HUES48 (cell line): Measurements from ENCODE around the gene CBY1.

Experiments used
- H3K27ac ChIP-seq: one replicate; pipeline ENCODE4 v1.7.0; 2013; ENCODE audit warnings: low read depth, low read length, inconsistent platforms
- H3K27me3 ChIP-seq: 2 replicates; pipeline ENCODE4 v1.6.1; 2013; ENCODE audit warnings: mild to moderate bottlenecking, low read length; ENCODE audit not compliant: control insufficient read depth, insufficient read depth
- H3K36me3 ChIP-seq: 2 replicates; pipeline ENCODE4 v1.6.1; 2013; ENCODE audit warnings: low read length; ENCODE audit not compliant: control insufficient read depth, insufficient read depth
- H3K4me1 ChIP-seq: 2 replicates; pipeline ENCODE4 v1.6.1; 2013; ENCODE audit warnings: mild to moderate bottlenecking, low read length; ENCODE audit not compliant: control insufficient read depth, insufficient read depth
- H3K4me3 ChIP-seq: 2 replicates; pipeline ENCODE4 v1.5.1; 2013; ENCODE audit warnings: mild to moderate bottlenecking, low read depth, low read length
- H3K9ac ChIP-seq: 2 replicates; pipeline ENCODE4 v1.6.1; 2013; ENCODE audit warnings: mild to moderate bottlenecking, low read depth, low read length, moderate library complexity
- H3K9me3 ChIP-seq: 2 replicates; pipeline ENCODE4 v1.6.1; 2013; ENCODE audit warnings: low read length; ENCODE audit not compliant: control insufficient read depth, insufficient read depth

The CBY1 gene

GRCh38 chr22:38649841-38650522, 6.5 kb upstream of the CBY1 start:
- no peak overlapping the region for H3K27ac ChIP-seq
- H3K4me1 ChIP-seq: no peaks in the 10 kb centered on the region
- no peaks in the 10 kb centered on the region; the same call in 1 of the 2 replicates for H3K36me3 ChIP-seq
- no peaks in the 10 kb centered on the region for H3K9me3 ChIP-seq
- H3K4me3 ChIP-seq: no peak overlapping the region
- H3K9ac ChIP-seq: no peak overlapping the region
- no peaks in the 10 kb centered on the region for H3K27me3 ChIP-seq

- Histone ChIP-seq H3K9me3 (no peaks in the 10 kb centered on the region), H3K27ac (no peak overlapping the region), H3K27me3 (no peaks in the 10 kb centered on the region), H3K4me3 (no peak overlapping the region), H3K36me3 (no peaks in the 10 kb centered on the region; the same call in 1 of the 2 replicates), H3K4me1 (0 out of 2 replicates have a peak, but pooled peaks cover 5% of the 10 kb centered on the region), H3K9ac (no peak overlapping the region)
Measured at GRCh38 chr22:38652859-38653258, 3.6 kb upstream of the CBY1 start.

- Histone ChIP-seq H3K4me1 (0 out of 2 replicates have a peak, but pooled peaks cover 5% of the 10 kb centered on the region), H3K27ac (no peak overlapping the region), H3K36me3 (no peaks in the 10 kb centered on the region; the same call in 1 of the 2 replicates), H3K27me3 (no peaks in the 10 kb centered on the region), H3K4me3 (no peak overlapping the region), H3K9me3 (no peaks in the 10 kb centered on the region), H3K9ac (no peak overlapping the region)
Measured at GRCh38 chr22:38653741-38654140, 2.7 kb upstream of the CBY1 start.

- Histone ChIP-seq H3K4me1 (0 out of 2 replicates have a peak, but pooled peaks cover 5% of the 10 kb centered on the region), H3K27ac (peak overlapping the region; percentile 96), H3K27me3 (no peaks in the 10 kb centered on the region)
Measured at GRCh38 chr22:38655519-38656255, 751 bp upstream of the CBY1 start.

GRCh38 chr22:38657045-38657909, 839 bp downstream of the CBY1 start:
- Histone ChIP-seq H3K9me3 (no peaks in the 10 kb centered on the region), H3K27ac (peak overlapping the region; percentile 96), H3K36me3 (no peaks in the 10 kb centered on the region), H3K4me1 (0 out of 2 replicates have a peak, but pooled peaks cover 5% of the 10 kb centered on the region), H3K27me3 (no peaks in the 10 kb centered on the region), H3K4me3 (peak overlapping the region; percentile 78), H3K9ac (peak overlapping the region; percentile 97; the same call in 1 of the 2 replicates)

More at GRCh38 chr22:38655519-38656255, 751 bp upstream of the CBY1 start:
- no peaks in the 10 kb centered on the region for H3K36me3 ChIP-seq
- peak overlapping the region; percentile 97 for H3K9ac ChIP-seq
- peak overlapping the region; percentile 78 for H3K4me3 ChIP-seq
- H3K9me3 ChIP-seq: no peaks in the 10 kb centered on the region

- H3K9ac ChIP-seq: no peak overlapping the region
- H3K27me3 ChIP-seq: no peaks in the 10 kb centered on the region
- H3K9me3 ChIP-seq: no peaks in the 10 kb centered on the region
- no peak overlapping the region for H3K27ac ChIP-seq
- H3K4me1 ChIP-seq: no peaks in the 10 kb centered on the region
- peaks cover 29% of the 10 kb centered on the region for H3K36me3 ChIP-seq
- H3K4me3 ChIP-seq: no peak overlapping the region
Measured at GRCh38 chr22:38674888-38675287, 18.4 kb downstream of the CBY1 start.

- Histone ChIP-seq H3K9ac (no peak overlapping the region), H3K27ac (no peak overlapping the region), H3K4me1 (no peaks in the 10 kb centered on the region), H3K36me3 (peaks cover 24% of the 10 kb centered on the region), H3K27me3 (no peaks in the 10 kb centered on the region), H3K4me3 (no peak overlapping the region), H3K9me3 (no peaks in the 10 kb centered on the region)
Measured at GRCh38 chr22:38675833-38676232, 19.4 kb downstream of the CBY1 start.

- Histone ChIP-seq H3K4me3 (peak within 1 kb of the TSS; percentile 97), H3K9me3 (peaks cover 6% of the 10 kb centered on the region), H3K27me3 (no peaks in the 10 kb centered on the region), H3K36me3 (peaks cover 36% of the 10 kb centered on the region), H3K27ac (peak within 1 kb of the TSS; percentile 70), H3K4me1 (no peaks in the 10 kb centered on the region), H3K9ac (peak within 1 kb of the TSS; percentile 94)
Measured at GRCh38 chr22:38681582-38682335, 25.3 kb downstream of the CBY1 start, which contains the start of gene TOMM22. Gene TOMM22, plus strand, starts transcription at chr22:38681957. Its CDS starts 22 bp downstream, at chr22:38681979.

GRCh38 chr22:38684895-38685294, 28.5 kb downstream of the CBY1 start:
- H3K36me3 ChIP-seq: peaks cover 60% of the 10 kb centered on the region
- no peaks in the 10 kb centered on the region for H3K4me1 ChIP-seq
- no peak overlapping the region for H3K4me3 ChIP-seq
- no peak overlapping the region for H3K27ac ChIP-seq
- peaks cover 6% of the 10 kb centered on the region for H3K9me3 ChIP-seq
- H3K9ac ChIP-seq: no peak overlapping the region
- no peaks in the 10 kb centered on the region for H3K27me3 ChIP-seq

GRCh38 chr22:38685761-38686160, 29.3 kb downstream of the CBY1 start:
- Histone ChIP-seq H3K9ac (no peak overlapping the region), H3K27ac (no peak overlapping the region), H3K27me3 (no peaks in the 10 kb centered on the region), H3K4me3 (no peak overlapping the region), H3K4me1 (no peaks in the 10 kb centered on the region), H3K9me3 (peaks cover 6% of the 10 kb centered on the region), H3K36me3 (peaks cover 62% of the 10 kb centered on the region)
